NCI-H82 treated with DMSO at 0.1 percent for 48 hours (cell line): ENCODE data around the gene KCNJ10.

Experiments
- DNase-seq: peaks from one replicate; lab custom pipeline; 2025; ENCODE audit not compliant: unreplicated experiment; lab: John Stamatoyannopoulos, UW

The KCNJ10 gene

DNA sequence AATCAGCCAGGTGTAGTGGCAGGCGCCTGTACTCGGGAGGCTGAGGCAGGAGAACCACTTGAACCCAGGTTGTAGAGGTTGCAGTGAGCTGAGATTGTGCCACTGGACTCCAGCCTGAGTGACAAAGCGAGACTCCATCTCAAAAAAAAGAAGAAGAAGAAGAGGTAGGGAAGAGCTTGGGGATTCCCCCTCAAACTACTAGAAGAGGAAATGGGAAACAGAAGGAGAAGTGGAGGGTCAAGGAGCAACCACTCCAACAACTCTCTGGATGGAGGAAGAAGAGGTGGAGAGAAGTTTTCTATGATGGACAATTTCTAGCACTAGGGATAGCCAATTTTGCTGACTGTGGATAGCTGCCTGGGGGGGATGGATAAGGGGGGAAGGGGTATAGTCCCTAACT, 101.1 kb downstream of the KCNJ10 start:
- no peak for DNase-seq

DNA sequence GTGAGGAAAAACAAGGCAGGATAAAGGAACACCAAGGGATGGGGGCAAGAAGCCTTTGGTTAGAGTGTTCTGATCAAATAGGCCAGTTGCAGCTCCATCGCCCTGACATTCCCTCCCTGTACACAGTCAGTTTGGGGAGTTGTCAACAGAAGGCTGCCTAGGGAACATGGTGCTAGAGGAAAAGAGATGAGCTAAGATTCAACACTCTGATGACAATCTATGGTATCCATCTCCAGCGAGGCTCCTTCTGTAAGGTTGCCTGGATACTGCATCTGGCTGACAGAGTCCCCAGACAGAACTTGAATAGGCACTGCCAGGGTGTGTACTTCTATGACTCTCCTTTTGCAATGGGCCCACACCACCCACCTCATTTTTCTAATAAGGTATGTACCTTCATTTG, 104.7 kb downstream of the KCNJ10 start:
- no peak for DNase-seq

DNA sequence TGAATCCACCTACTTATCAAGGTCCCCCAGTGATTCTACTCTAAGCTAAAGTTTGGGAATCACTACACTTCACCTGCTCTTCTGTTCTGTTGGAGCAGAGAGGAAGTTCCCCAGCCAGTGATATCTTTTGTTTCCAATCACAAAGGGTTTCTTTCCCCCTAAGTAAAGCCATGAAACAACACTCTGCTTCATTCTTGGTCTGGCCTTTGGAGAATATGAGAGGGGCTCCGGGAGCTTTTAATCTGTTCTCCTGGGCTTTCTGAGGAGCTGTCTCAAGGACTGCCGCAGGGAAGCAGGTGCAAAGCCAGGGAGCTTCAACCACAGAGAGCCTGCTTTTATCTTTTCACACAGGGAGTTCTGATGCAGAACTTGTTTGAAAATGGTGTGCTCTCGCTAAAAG, 105.8 kb downstream of the KCNJ10 start:
- no peak for DNase-seq

DNA sequence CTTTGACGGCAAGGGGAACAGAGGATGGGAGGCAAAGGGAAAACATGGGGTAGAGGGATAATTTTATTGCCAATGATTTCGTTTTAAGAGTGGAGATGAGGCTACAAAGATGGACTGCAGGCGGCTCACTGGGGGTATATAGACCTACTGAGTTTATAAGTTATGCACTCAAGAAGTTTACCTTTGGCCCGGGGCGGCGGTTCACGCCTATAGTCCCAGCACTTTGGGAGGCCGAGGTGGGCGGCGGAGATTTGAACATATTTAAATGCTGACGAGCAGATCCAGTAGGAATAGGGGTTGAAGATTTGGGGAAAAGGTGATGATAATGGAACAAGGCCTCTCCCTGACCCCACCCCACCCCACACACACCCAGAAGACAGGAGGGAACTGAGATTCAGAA, 107.8 kb downstream of the KCNJ10 start:
- no peak for DNase-seq

DNA sequence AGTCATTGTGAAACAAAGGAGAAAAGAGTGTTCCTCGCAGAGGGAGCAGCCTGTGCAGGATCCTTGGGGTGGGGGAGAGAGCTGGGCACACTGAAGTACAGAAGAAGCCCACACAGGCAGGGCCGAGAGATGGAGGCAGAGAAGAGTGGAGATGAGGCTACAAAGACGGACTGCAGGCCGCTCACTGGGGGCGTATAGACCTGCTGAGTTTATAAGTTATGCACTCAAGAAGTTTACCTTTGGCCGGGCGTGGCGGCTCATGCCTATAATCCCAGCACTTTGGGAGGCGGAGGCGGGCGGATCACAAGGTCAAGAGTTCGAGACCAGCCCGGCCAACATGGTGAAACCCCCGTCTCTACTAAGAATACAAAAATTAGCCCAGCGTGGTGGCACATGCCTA, 108.3 kb downstream of the KCNJ10 start:
- DNase-seq, result no peak

DNA sequence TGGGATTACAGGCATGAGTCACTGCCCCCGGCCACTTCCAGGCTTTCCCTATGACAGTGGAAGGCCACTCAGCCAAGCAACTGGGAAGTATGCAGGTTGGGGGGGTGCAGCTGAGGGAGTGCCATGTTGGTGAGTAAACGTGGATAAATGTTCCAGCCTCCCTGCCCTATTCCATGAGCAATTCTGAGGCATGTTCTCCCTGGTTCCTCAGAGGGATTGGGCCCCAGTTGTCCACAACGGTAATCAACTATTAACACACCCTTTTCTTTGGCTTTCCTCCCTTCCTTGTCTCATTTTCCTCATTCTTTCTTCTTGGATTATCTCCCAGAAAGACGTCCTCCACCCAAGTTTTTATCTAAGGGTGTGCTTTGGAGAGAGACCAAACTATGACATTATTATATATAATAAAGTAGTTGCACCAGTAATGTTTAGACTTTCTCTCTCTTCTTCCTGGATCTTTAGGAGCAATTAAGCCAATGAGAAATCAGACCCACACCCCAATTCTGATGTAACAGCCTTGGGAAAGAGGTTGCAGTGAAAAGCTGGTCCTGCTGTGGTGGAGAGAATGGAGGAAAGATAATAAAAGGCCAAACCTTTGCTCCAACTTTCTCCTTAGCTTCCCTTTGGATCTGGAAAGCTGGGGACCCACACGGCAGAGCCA, 109.1 kb downstream of the KCNJ10 start:
- DNase-seq, result no peak

DNA sequence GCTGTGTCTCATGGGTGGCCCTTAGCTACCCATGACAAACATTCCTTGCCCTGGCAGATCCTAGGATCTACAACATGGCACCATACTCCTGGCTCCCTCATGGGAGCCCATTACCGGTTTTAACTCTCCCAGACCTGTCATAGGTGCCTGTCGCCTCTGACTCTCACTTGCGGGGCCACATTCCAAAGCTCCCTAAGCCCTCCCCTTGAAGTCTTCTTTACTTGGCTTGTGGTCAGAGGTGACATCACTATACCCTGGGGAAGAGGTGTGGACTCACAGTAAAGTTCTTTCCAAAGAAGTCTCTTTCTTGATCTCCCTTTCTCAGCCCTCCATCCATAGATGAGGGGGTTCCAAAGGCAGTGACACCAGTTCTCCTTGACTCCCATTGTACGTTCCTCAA, 110.5 kb downstream of the KCNJ10 start:
- no peak for DNase-seq

DNA sequence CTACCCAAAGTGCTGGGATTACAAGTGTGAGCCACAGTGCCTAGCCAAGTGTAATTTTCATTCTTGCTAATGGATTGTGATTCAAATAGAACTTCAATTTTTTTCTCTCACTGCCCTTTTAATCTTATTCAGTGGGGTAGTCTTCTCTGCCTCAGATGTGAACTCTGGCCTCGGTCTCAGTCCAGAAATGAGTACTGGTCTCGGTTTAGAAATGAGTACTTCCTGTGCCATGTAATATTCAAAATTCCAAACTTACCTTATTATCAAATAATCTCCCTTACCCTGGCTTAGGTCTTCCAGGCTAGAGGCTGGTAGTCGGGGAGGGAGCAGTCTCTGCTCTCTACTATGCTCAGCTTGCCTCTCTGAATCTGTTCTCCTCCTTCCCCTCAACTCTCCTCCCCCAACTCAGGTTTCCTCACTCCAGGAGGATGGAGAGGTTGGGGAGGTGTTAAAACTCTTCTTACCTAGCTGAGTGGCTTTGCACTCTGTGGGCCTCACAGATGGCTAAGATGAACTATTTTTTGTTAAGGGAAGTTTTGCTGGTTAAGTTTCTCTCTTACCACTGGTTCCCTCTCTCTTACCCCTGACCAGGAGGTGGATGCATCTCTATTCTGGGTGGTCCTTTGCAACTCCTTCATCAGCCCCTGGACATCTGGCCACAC, 111.1 kb downstream of the KCNJ10 start:
- DNase-seq, result no peak

DNA sequence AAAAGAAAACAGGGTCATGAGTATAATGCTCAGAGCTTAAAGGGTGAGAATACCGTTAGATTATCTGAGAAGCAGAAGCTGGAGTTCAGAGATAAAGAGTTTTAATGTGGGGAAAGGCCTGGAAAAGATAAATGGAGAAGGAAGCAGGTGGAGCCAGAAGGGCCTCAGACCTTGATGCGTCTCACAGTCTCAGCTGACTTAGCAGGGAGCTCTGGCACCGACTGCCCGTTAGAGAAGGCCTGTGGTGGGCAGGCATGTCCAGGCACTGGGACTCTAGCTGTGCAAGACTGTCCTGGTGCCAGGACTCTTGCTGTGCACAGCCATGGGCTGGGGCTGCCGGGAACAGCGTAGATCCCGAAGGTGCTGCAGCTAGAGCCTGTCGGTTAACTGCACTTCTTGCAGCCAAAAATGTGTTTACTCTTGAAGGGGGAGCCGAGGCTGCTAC, 112.1 kb downstream of the KCNJ10 start:
- DNase-seq, result no peak

DNA sequence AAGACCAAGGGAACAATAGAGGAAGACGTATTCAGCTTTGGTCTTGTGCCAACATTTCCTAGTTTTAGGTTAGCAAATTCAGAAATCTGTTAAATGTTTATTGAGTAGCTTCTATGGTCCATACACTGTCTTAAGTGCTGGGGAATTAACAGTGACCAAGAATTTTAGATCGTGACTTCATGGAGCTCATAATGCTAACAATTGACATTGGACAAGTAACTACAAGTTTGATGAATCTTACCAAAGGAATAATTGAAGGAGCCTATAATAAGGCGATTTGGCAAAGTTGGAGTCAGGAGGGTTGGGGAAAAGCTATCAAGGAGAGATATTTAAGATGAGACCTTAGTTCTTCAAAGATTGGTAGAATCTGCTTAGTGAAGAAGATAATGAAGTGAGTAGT, 114.5 kb downstream of the KCNJ10 start:
- DNase-seq, result no peak

DNA sequence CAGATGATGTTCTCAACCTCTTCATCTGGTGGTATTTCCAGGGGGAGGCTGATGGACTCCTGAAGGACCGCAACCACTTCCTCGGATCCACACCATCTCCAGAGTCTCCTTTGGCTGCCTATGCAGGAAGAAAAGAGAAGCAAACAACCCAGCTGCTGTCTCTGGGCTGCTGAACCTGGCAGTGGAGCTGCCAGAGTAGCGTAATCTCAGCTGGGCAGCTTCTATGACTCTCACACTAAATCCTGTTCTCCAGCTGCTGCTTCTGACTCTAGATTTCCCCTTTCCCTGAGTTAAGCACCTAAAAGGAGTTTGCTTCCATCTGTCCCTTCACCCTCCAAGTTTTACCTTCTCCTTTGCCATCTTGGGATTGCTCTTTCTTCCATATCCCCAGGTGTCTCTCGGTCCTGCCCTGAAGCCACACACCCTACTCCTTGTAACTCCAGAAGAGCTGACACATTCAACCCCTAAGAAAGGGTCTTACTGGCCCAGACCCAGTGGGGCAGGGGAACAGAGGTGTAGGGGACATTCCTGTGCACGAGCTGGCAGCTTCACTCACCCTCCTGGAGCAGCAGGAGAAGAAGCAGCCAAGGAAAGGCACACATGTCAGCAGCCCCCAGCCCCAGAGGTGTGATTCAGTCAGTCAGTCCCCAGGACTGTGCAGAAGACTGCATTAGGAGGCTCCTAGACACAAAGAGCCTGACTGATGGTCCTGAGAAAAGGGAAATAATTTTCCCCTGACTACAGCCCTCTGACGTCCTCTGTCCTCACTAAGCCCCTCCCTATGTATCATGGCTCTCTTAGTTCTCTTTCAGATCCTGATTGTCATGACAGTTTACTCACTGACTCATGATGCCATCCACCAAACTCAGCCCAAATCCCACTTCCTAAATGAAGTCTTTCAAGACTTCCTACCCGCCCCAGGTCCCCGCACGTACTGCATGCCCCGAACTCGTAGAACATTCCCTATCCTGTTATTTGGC, 116.1 kb downstream of the KCNJ10 start, which contains the start of gene SLAMF9:
TSS of gene SLAMF9 (minus strand) at position 702 of the 980 bp plus-strand sequence. CDS start at position 602, 100 bp downstream.
- DNase-seq, result no peak

DNA sequence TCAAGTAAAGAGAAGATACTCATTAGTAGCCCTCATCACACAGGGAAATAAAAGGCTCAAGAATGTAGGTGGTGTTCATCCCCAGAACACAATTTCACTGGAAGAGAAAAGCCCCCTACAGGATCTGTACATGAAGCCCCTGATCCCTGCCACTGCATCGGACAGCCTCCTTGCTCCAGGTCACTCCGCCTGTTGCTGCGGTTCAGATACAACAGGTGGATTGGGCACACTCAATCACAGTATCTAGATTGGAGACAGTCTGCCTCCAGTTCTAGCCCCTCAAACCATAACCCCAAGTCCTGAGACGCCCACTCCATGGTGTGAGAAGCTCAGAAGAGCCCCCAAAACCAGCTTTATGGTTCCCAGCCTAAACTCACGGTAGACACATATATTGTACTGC, 117.0 kb downstream of the KCNJ10 start:
- no peak for DNase-seq

DNA sequence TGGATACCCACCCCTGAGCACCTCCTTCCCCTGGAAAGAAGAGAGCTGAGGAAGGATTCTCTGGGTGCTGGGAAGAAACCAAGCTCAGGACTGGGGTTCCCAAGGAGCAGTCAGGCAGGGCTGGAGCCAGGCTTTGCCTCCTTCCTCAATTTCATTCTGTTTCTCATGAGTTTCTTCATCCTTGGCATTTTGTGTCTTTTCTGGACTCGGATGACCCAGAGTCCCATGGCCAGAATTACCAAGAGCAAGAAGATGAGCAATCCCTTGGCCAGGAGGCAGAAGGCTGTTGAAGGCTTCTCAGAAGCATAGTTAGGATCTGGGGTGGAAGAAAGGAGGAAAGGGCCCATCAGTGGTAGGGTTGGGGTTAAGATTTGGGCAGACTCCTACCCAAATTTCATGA, 118.4 kb downstream of the KCNJ10 start:
- no peak for DNase-seq

DNA sequence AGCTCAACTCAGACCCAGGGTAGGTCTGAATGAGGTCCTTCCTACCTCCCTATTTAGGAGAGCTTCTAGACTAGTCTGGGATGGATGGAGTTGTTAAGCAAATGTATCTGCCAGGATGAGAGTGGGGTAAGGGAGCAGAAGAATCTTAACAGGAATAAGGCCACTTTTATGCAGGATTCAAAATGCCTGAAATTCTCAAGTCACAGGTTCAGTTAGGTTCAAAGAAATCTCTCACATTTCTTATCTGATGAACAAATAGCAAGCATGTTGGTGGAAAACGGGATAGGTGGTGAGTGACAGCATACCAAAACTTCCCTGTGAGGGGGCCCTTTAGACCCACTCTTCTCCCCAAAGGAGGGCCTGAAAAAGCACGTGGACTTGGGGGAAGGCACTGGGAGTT, 118.9 kb downstream of the KCNJ10 start:
- no peak for DNase-seq

DNA sequence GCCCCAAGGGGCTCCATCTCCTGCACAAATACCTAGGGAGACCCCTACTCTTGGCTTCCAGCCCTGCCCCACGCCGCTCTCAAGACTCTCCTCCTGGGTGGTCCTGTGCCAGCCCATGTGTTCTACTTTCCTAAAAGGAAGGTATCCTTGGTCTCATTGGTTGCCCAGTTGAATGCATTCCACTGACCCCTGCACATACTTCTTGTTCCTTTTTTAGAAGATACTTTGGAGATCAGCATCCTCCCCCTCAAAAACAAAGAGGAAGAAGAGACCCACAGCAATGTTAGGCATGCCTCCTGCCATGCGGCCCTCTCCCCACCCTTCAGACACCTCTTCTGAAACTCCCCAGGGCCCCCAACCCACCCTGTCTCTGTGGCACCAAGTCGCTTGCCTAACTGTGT, 120.0 kb downstream of the KCNJ10 start:
- no peak for DNase-seq

DNA sequence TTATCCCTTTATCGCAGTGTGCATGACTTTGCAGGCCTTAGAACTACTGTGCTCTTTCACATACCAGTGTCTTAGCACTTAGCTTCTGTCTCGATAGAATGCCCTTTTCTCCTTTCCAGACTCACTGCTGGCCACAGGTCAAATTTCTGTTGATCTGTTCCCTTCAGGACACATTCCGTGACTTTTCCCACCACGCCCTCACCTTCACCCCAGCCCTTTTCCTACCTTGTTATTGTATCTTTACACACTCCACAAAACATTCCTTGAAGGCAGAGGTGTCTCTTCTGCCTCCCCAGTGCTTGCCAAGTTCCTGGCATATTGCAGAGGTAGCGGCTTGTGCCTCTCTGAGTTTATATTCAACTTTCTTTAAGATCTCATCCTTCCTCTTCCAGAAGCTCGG, 120.8 kb downstream of the KCNJ10 start:
- no peak for DNase-seq
